ENCODE data around the gene DNAJA2. TPM values are rescaled to one million over a fixed set of nuclear protein-coding genes. Genes with fewer than 3 reads are reported as not detected.

Gene DNAJA2
- total RNA-seq, 2 experiments from 2014 or later, result 43.3 to 61.6 TPM

DNA sequence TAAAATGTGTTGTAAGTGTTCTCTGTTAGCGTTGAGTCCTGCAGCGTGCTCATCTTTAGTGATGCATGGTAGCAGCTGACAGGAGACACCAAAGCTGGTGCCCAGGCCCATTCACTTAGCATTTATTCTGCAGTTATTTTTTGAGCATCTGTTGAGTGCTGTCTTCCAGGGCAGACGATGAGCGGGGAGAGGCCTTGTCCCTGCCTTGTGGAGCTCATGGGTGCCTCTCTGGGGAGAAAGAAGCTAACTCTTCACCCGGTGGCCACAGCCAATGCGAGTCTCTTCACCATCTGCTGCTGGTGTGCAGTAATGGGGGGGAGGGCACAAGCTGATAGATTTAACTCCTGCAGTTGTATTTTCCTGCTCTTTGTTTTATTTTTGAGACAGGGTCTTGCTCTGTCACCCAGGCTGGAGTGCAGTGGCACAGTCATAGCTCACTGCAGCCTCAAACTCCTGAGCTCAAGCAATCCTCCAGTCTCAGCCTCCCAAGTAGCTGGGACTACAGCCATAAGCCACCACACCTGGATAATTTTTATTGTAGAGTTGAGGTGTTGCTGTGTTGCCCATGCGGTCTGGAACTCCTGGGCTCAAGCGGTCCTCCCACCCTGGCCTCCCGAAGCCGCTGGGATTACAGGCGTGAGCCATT is 58.8 kb downstream of the DNAJA2 start:
- no TSS peak for BruUV-seq (replicated peaks)

DNA sequence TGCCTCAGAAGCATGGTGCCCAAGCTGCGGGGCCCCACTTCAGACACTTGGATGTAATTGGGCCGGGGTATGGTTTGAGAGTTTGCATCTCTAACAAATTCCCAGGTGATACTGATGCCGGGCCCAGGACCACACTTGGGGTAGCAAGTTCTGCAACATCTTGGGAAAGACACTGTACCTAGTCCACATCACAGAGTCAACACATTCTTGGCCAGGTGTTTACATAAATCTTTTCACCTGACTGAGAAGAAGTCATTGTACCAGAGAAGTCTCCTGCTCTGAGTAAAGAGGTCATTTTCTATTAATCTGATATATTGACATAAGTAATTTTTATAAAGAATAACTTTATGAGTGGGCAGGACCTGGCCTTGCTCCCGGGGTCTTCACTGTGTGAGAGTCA is 61.8 kb downstream of the DNAJA2 start:
- H3K4me2 ChIP-seq (ENCODE audit: low read length), result no peak overlapping the region
- TF ChIP-seq EZH2phosphoT487 (IDR thresholded peaks at IDR 0.05; ENCODE audit: borderline replicate concordance, low read depth, low read length), result no peak
- TF ChIP-seq, protein P1, sequence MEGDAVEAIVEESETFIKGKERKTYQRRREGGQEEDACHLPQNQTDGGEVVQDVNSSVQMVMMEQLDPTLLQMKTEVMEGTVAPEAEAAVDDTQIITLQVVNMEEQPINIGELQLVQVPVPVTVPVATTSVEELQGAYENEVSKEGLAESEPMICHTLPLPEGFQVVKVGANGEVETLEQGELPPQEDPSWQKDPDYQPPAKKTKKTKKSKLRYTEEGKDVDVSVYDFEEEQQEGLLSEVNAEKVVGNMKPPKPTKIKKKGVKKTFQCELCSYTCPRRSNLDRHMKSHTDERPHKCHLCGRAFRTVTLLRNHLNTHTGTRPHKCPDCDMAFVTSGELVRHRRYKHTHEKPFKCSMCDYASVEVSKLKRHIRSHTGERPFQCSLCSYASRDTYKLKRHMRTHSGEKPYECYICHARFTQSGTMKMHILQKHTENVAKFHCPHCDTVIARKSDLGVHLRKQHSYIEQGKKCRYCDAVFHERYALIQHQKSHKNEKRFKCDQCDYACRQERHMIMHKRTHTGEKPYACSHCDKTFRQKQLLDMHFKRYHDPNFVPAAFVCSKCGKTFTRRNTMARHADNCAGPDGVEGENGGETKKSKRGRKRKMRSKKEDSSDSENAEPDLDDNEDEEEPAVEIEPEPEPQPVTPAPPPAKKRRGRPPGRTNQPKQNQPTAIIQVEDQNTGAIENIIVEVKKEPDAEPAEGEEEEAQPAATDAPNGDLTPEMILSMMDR (conservative IDR thresholded peaks at IDR 0.05; ENCODE audit: low read length), result no peak
- no peaks in the 10 kb centered on the region for H3K9me2 ChIP-seq (ENCODE audit: insufficient read depth, low read length)
- BruUV-seq (replicated peaks), result no TSS peak
- CTCF ChIA-PET (ENCODE audit: unreplicated experiment), result no interaction called here
- H4K20me1 ChIP-seq (ENCODE audit: insufficient read depth, low read length), result no peaks in the 10 kb centered on the region
- H2AFZ ChIP-seq (ENCODE audit: low read length), result no peak overlapping the region
- no peaks in the 10 kb centered on the region for H3K9me3 ChIP-seq (ENCODE audit: low read length)
- H3K36me3 ChIP-seq (ENCODE audit: insufficient read depth, low read length), result peaks cover 73% of the 10 kb centered on the region
- no peak for DNase-seq (ENCODE audit: low spot score)
- H3K4me1 ChIP-seq (ENCODE audit: insufficient read depth, low read length, poor library complexity, severe bottlenecking), result peaks cover 8% of the 10 kb centered on the region
- no peak overlapping the region for H3K4me3 ChIP-seq (ENCODE audit: low read depth, low read length, poor library complexity, severe bottlenecking)
- intact Hi-C loops (cut with micrococcal nuclease; ENCODE audit: unreplicated experiment), result no loop called here
- no peaks in the 10 kb centered on the region for H3K79me2 ChIP-seq (ENCODE audit: insufficient read depth, low read depth, low read length)
- H3K27ac ChIP-seq (ENCODE audit: low read depth, low read length, poor library complexity, severe bottlenecking), result no peak overlapping the region
- POLR2A ChIA-PET, result interaction anchor here (1.1 kb wide), 1 partner anchor 24 kb away, joined by 4 read pairs; no protein-coding TSS in a partner anchor

More for the DNA sequence above, 58.8 kb downstream of the DNAJA2 start:
- Histone ChIP-seq H3K79me2 (ENCODE audit: insufficient read depth, low read depth, low read length) (no peaks in the 10 kb centered on the region), H3K9me3 (ENCODE audit: low read length) (no peaks in the 10 kb centered on the region), H3K4me3 (ENCODE audit: low read depth, low read length, poor library complexity, severe bottlenecking) (no peak overlapping the region), H3K9me2 (ENCODE audit: insufficient read depth, low read length) (no peaks in the 10 kb centered on the region), H3K4me1 (ENCODE audit: insufficient read depth, low read length, poor library complexity, severe bottlenecking) (peaks cover 20% of the 10 kb centered on the region), H3K27ac (ENCODE audit: low read depth, low read length, poor library complexity, severe bottlenecking) (no peak overlapping the region), H3K36me3 (ENCODE audit: insufficient read depth, low read length) (peaks cover 85% of the 10 kb centered on the region), H4K20me1 (ENCODE audit: insufficient read depth, low read length) (no peaks in the 10 kb centered on the region), H3K4me2 (ENCODE audit: low read length) (no peak overlapping the region), H2AFZ (ENCODE audit: low read length) (no peak overlapping the region)
- no peak for DNase-seq (ENCODE audit: low spot score)
- POLR2A ChIA-PET, result interaction anchor here (0.6 to 0.7 kb wide), 3 partner anchors 68 to 89 kb away, joined by 3 to 7 read pairs (median 3); no protein-coding TSS in a partner anchor
- intact Hi-C loops (cut with micrococcal nuclease; ENCODE audit: unreplicated experiment), result no loop called here
- TF ChIP-seq, protein P1 (conservative IDR thresholded peaks at IDR 0.05; ENCODE audit: low read length), result no peak
- no peak for TF ChIP-seq EZH2phosphoT487 (IDR thresholded peaks at IDR 0.05; ENCODE audit: borderline replicate concordance, low read depth, low read length)
- CTCF ChIA-PET (ENCODE audit: unreplicated experiment), result no interaction called here

DNA sequence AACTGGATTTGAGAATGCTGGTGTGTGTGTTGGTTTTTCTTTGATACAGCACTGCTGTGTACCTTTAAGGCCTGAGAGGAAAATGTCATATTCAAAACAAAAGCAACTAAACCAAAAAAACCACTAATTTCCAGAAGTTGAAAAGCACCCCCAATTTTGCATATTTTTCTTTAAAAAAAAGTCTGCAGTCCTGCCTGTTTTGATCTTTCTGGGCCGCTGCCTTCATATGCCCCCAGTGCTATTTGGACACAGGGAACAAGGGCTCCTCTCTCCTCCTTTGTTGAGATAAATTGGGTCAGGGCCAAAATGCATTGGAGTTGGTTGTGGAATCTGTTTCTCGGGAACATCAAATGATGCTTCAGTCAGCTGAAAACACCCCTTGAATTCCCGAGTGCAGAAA is 62.4 kb downstream of the DNAJA2 start:
- BruUV-seq (replicated peaks), result no TSS peak
- no peaks in the 10 kb centered on the region for H3K79me2 ChIP-seq (ENCODE audit: insufficient read depth, low read depth, low read length)
- H4K20me1 ChIP-seq (ENCODE audit: insufficient read depth, low read length), result no peaks in the 10 kb centered on the region
- H3K9me2 ChIP-seq (ENCODE audit: insufficient read depth, low read length), result no peaks in the 10 kb centered on the region
- H3K36me3 ChIP-seq (ENCODE audit: insufficient read depth, low read length), result peaks cover 69% of the 10 kb centered on the region
- H3K4me3 ChIP-seq (ENCODE audit: low read depth, low read length, poor library complexity, severe bottlenecking), result no peak overlapping the region
- ChIA-PET CTCF (ENCODE audit: unreplicated experiment) (no interaction called here), POLR2A (no interaction called here)
- no peak for DNase-seq (ENCODE audit: low spot score)
- no peak for TF ChIP-seq EZH2phosphoT487 (IDR thresholded peaks at IDR 0.05; ENCODE audit: borderline replicate concordance, low read depth, low read length)
- TF ChIP-seq, protein P1 (conservative IDR thresholded peaks at IDR 0.05; ENCODE audit: low read length), result no peak
- intact Hi-C loops (cut with micrococcal nuclease; ENCODE audit: unreplicated experiment), result no loop called here
- no peak overlapping the region for H3K27ac ChIP-seq (ENCODE audit: low read depth, low read length, poor library complexity, severe bottlenecking)
- peaks cover 8% of the 10 kb centered on the region for H3K4me1 ChIP-seq (ENCODE audit: insufficient read depth, low read length, poor library complexity, severe bottlenecking)
- no peaks in the 10 kb centered on the region for H3K9me3 ChIP-seq (ENCODE audit: low read length)
- H2AFZ ChIP-seq (ENCODE audit: low read length), result no peak overlapping the region
- H3K4me2 ChIP-seq (ENCODE audit: low read length), result peak overlapping the region; percentile 32; the same call in 1 of the 2 replicates
